Activated CD4-positive, alpha-beta T cell treated with anti-CD3 and anti-CD28 coated beads for 4 hours (primary cell): ENCODE results near the gene DEAF1.

Experiments used
- DNase-seq, 2 donors: peaks; one replicate each; pipeline ENCODE4 v3.0.0-alpha.2; 2020

DEAF1 gene

GRCh38 chr11:721247-721740, 26.3 kb upstream of the DEAF1 start:
- no peak for DNase-seq

- DNase-seq, result peak; percentile 49 to 73
Measured at GRCh38 chr11:720642-721246, 25.7 kb upstream of the DEAF1 start.

- DNase-seq, result no peak
Measured at GRCh38 chr11:720017-720641, 25.1 kb upstream of the DEAF1 start.

- no peak for DNase-seq
Measured at GRCh38 chr11:719214-720016, 24.4 kb upstream of the DEAF1 start.

GRCh38 chr11:714436-714835, 19.4 kb upstream of the DEAF1 start:
- no peak for DNase-seq

GRCh38 chr11:709109-709997, 14.3 kb upstream of the DEAF1 start:
- no peak for DNase-seq

- DNase-seq, result no peak
Measured at GRCh38 chr11:708511-708910, 13.5 kb upstream of the DEAF1 start.

- no peak for DNase-seq
Measured at GRCh38 chr11:707817-708420, 12.9 kb upstream of the DEAF1 start.

GRCh38 chr11:706957-707816, 12.2 kb upstream of the DEAF1 start:
- DNase-seq, result no peak

- no peak for DNase-seq
Measured at GRCh38 chr11:706439-706956, 11.5 kb upstream of the DEAF1 start.

- DNase-seq, result peak in 1 of 2 donors; percentile 45
Measured at GRCh38 chr11:705646-706438, 10.8 kb upstream of the DEAF1 start, which contains the start of gene EPS8L2. Gene EPS8L2, plus strand, starts transcription at chr11:706231. Its CDS starts 3,177 bp downstream, at chr11:709408.

- DNase-seq, result no peak
Measured at GRCh38 chr11:704781-705645, 10.0 kb upstream of the DEAF1 start.

GRCh38 chr11:704228-704674, 9.2 kb upstream of the DEAF1 start:
- DNase-seq, result no peak

- DNase-seq, result no peak
Measured at GRCh38 chr11:703506-703905, 8.5 kb upstream of the DEAF1 start.

GRCh38 chr11:702462-703461, 7.7 kb upstream of the DEAF1 start:
- DNase-seq, result no peak

GRCh38 chr11:701741-702461, 6.9 kb upstream of the DEAF1 start:
- no peak for DNase-seq

- no peak for DNase-seq
Measured at GRCh38 chr11:699753-700152, 4.7 kb upstream of the DEAF1 start.
